Upper lobe of right lung (tissue), 1 donor: Measurements from ENCODE around the gene COG7. TPM values are rescaled to one million over a fixed set of nuclear protein-coding genes. Genes with fewer than 3 reads are reported as not detected.
A peak's percentile ranks its signal among the peaks of the same experiment; 100 is the strongest.
"Not testable (repeated sequence)": the region's sequence is repeated elsewhere in the genome, so short reads cannot be mapped to it uniquely, and the experiment has no call there.

ENCODE experiments used
- ATAC-seq: fragments of 200-7000 bp; cut with Tn5 transposase; one replicate; pipeline ENCODE4 v1.9.1; 2020; ENCODE audit warnings: mild to moderate bottlenecking, moderate library complexity
- DNase-seq: peaks from one replicate; pipeline ENCODE4 v3.0.0-alpha.2; 2020
- H3K27ac ChIP-seq: fragments of 200-600 bp; one replicate; pipeline ENCODE4 v1.8.0; 2022
- H3K27me3 ChIP-seq: fragments of 200-600 bp; one replicate; pipeline ENCODE4 v1.8.0; 2022; ENCODE audit warnings: mild to moderate bottlenecking
- H3K36me3 ChIP-seq: fragments of 200-600 bp; one replicate; pipeline ENCODE4 v1.8.0; 2022
- H3K4me1 ChIP-seq: fragments of 200-600 bp; one replicate; pipeline ENCODE4 v1.8.0; 2022
- H3K4me3 ChIP-seq: fragments of 200-600 bp; one replicate; pipeline ENCODE4 v1.8.0; 2022; ENCODE audit warnings: mild to moderate bottlenecking
- H3K9me3 ChIP-seq: fragments of 200-600 bp; one replicate; pipeline ENCODE4 v1.8.0; 2022
- CTCF ChIP-seq: fragments of 200-600 bp; IDR thresholded peaks from one replicate; pipeline ENCODE4 v1.8.0; 2022; ENCODE audit warnings: antibody characterized with exemption
- intact Hi-C: fragments of 100-400 bp; cut with DNase I; formaldehyde crosslinking; loops from one replicate; pipeline ENCODE4 v1.11.0; 2022
- total RNA-seq: library from RNA; stranded (reverse); fragmentation: NEBNext Ultra II Directional; extraction: Animal tissue kit (Norgen Biotek cat#: 25700); gene quantifications from one replicate; pipeline ENCODE4 v1.2.1, GENCODE V29; 2021
- donor health status: DM: no; HTN: yes; CAD: no; lungs with severe emphysema.

COG7 gene
- total RNA-seq, 1 donor from 2014 or later = 21.2 TPM

- peaks cover 17% of the 10 kb centered on the region for H3K4me1 ChIP-seq
- H3K27me3 ChIP-seq = no peaks in the 10 kb centered on the region
- DNase-seq (peak; percentile 70), ATAC-seq (peak; percentile 61)
- intact Hi-C loops = no loop called here
- H3K27ac ChIP-seq = peak overlapping the region; percentile 55
- no peak for TF ChIP-seq CTCF
- no peaks in the 10 kb centered on the region for H3K9me3 ChIP-seq
- no peak overlapping the region for H3K4me3 ChIP-seq
- peaks cover 91% of the 10 kb centered on the region for H3K36me3 ChIP-seq
Observed at GRCh38 chr16:23491490-23492391, 38.8 kb upstream of the COG7 start.

DNA sequence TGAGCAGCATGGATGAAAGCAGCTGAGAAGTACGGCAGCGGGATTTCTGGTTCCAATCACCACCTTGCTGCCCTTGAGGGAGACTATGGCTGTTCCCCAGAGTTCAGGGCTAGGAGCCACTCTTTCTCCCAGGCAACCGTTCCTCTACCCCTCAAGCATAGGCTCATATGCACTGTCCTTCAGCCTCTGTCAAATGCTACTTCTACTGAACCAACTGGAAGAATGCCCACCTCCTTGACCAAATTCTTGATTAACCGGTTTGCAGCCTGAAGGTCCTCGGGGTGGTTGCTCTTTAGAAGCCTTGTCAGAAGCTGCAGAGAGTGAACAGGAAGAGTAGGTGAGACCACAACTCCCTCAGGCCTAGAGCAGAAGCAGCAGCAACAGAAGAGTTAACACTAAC is 33.5 kb upstream of the COG7 start:
- Histone ChIP-seq H3K36me3 (peaks cover 97% of the 10 kb centered on the region), H3K9me3 (no peaks in the 10 kb centered on the region), H3K4me3 (no peak overlapping the region), H3K27me3 (no peaks in the 10 kb centered on the region), H3K27ac (no peak overlapping the region), H3K4me1 (no peaks in the 10 kb centered on the region)
- no peak for DNase-seq
- no peak for TF ChIP-seq CTCF
- ATAC-seq = peak; percentile 93
- intact Hi-C loops = no loop called here

DNA sequence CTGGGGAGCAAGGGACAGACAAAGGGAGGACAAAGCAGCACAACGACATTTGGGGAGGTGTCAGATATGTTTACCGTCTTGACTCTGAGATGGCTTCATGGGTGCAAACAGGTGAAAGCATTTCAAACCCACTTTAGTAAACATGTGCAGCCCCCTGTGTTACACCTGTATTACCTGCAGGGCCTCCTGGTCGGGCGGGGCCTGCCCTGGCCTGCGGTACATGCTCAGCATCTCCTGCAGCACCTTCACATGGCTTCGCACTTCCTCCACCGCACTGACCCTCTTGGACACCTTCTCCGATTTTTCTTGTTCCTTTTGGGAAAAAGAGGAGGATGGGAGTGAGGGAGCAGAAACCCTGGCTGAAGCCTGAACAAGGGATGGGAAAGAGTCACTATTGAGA is 32.9 kb upstream of the COG7 start:
- ATAC-seq (no peak), DNase-seq (no peak)
- no peaks in the 10 kb centered on the region for H3K27me3 ChIP-seq
- H3K4me1 ChIP-seq = no peaks in the 10 kb centered on the region
- no peak for TF ChIP-seq CTCF
- H3K27ac ChIP-seq = no peak overlapping the region
- no peak overlapping the region for H3K4me3 ChIP-seq
- no peaks in the 10 kb centered on the region for H3K9me3 ChIP-seq
- peaks cover 97% of the 10 kb centered on the region for H3K36me3 ChIP-seq
- intact Hi-C loops = no loop called here

GRCh38 chr16:23485257-23485614 is 32.2 kb upstream of the COG7 start:
- Histone ChIP-seq H3K4me1 (no peaks in the 10 kb centered on the region), H3K4me3 (no peak overlapping the region), H3K9me3 (no peaks in the 10 kb centered on the region), H3K36me3 (peaks cover 97% of the 10 kb centered on the region), H3K27me3 (no peaks in the 10 kb centered on the region), H3K27ac (no peak overlapping the region)
- intact Hi-C loops = no loop called here
- DNase-seq = no peak
- TF ChIP-seq CTCF = no peak
- ATAC-seq = no peak

GRCh38 chr16:23484510-23485256 is 31.7 kb upstream of the COG7 start:
- intact Hi-C loops = no loop called here
- no peak overlapping the region for H3K4me3 ChIP-seq
- no peak for TF ChIP-seq CTCF
- no peaks in the 10 kb centered on the region for H3K4me1 ChIP-seq
- H3K27ac ChIP-seq = no peak overlapping the region
- H3K9me3 ChIP-seq = no peaks in the 10 kb centered on the region
- H3K27me3 ChIP-seq = no peaks in the 10 kb centered on the region
- H3K36me3 ChIP-seq = peaks cover 97% of the 10 kb centered on the region
- ATAC-seq = no peak
- DNase-seq = no peak

DNA sequence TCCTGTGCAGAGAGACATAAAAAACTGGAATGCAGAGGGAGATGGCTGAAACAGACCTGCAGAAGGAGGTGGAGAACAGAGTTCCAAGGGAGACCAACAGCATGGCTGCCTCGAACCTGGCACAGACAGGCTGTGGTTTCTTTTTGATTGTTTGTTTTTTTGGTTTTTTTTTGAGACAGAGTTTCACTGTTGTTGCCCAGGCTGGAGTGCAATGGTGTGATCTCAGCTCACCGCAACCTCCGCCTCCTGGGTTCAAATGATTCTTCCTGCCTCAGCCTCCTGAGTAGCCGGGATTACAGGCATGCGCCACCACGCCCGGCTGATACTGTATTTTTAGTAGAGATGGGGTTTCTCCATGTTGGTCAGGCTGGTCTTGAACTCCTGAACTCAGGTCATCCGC is 30.5 kb upstream of the COG7 start:
- H3K36me3 ChIP-seq = peaks cover 97% of the 10 kb centered on the region
- intact Hi-C loops = not testable (repeated sequence)

More for the DNA sequence above, 30.5 kb upstream of the COG7 start:
- H3K4me1 ChIP-seq, H3K27me3 ChIP-seq, H3K4me3 ChIP-seq, ATAC-seq, DNase-seq, H3K9me3 ChIP-seq, H3K27ac ChIP-seq: not testable (repeated sequence)
